ENCODE results near the gene ZNF426. TPM values are rescaled to one million over a fixed set of nuclear protein-coding genes. Genes with fewer than 3 reads are reported as not detected.

ZNF426 gene
- polyA plus RNA-seq, 3 donors, result 1.7 to 6.4 (median 4.1) TPM

- Mint-ChIP-seq H3K27me3 (ENCODE audit: low read depth in 3 of 3) (peaks cover 7 to 13% (median 12%) of the 10 kb centered on the region in 3 donors), H3K36me3 (peaks cover 0 to 8% of the 10 kb centered on the region in 2 donors), H3K4me1 (peaks cover 7% of the 10 kb centered on the region), H3K27ac (no peak overlapping the region), H3K4me3 (no peak overlapping the region), H3K9me3 (peaks cover 27 to 80% (median 79%) of the 10 kb centered on the region in 7 donors)
- TF ChIP-seq CTCF (IDR thresholded peaks at IDR 0.05), result no peak
- H3K4me3 ChIP-seq (replicated peaks in 1 of 3; ENCODE audit: low read depth in 2 of 3, low read length in 3 of 3), result no peak overlapping the region
- intact Hi-C loops (cut with micrococcal nuclease), result no loop called here
- H3K4me1 ChIP-seq (ENCODE audit: control insufficient read depth in 1 of 2, insufficient read depth in 2 of 2, low read length in 2 of 2), result no peaks in the 10 kb centered on the region
- no peak overlapping the region for H2AFZ ChIP-seq (ENCODE audit: insufficient read depth, low read depth, low read length, poor library complexity, severe bottlenecking)
- no peaks in the 10 kb centered on the region for H3K36me3 ChIP-seq (replicated peaks in 1 of 2; ENCODE audit: control insufficient read depth in 1 of 2, insufficient read depth in 2 of 2, low read length in 2 of 2)
- H3K4me2 ChIP-seq (replicated peaks; ENCODE audit: extremely low read depth, low read length, poor library complexity, severe bottlenecking), result no peak overlapping the region
- no peak overlapping the region for H3K27ac ChIP-seq (ENCODE audit: low read depth in 1 of 2, low read length in 2 of 2)
- H3K79me2 ChIP-seq (ENCODE audit: insufficient read depth, low read length), result no peaks in the 10 kb centered on the region
- no CpG with 5 or more reads among the region's 2 CpGs for WGBS (ENCODE audit: insufficient coverage)
- peaks cover 67 to 79% of the 10 kb centered on the region in 2 donors for H3K9me3 ChIP-seq (replicated peaks in 1 of 2; ENCODE audit: control insufficient read depth in 1 of 2, insufficient read depth in 1 of 2, low read length in 2 of 2)
- H3K27me3 ChIP-seq (ENCODE audit: control insufficient read depth in 2 of 2, insufficient read depth in 2 of 2, low read length in 2 of 2), result peaks cover 0 to 4% of the 10 kb centered on the region in 2 donors
- H4K20me1 ChIP-seq (ENCODE audit: insufficient read depth, low read length), result no peaks in the 10 kb centered on the region
- DNase-seq, result no peak
- no peak overlapping the region for H3K9ac ChIP-seq (ENCODE audit: insufficient read depth, low read length, poor library complexity, severe bottlenecking)
Observed at GRCh38 chr19:9494096-9494495, 44.3 kb downstream of the ZNF426 start.

GRCh38 chr19:9487016-9487415 is 51.4 kb downstream of the ZNF426 start:
- no peak overlapping the region for H3K27ac ChIP-seq (ENCODE audit: low read depth in 1 of 2, low read length in 2 of 2)
- H3K4me1 ChIP-seq (ENCODE audit: control insufficient read depth in 1 of 2, insufficient read depth in 2 of 2, low read length in 2 of 2), result no peaks in the 10 kb centered on the region
- Mint-ChIP-seq H3K27ac (no peak overlapping the region), H3K4me3 (no peak overlapping the region), H3K4me1 (no peaks in the 10 kb centered on the region), H3K27me3 (ENCODE audit: low read depth in 3 of 3) (no peaks in the 10 kb centered on the region), H3K9me3 (peaks cover 36 to 92% (median 77%) of the 10 kb centered on the region in 7 donors), H3K36me3 (no peaks in the 10 kb centered on the region)
- H3K4me3 ChIP-seq (replicated peaks in 1 of 3; ENCODE audit: low read depth in 2 of 3, low read length in 3 of 3), result no peak overlapping the region
- no peak overlapping the region for H2AFZ ChIP-seq (ENCODE audit: insufficient read depth, low read depth, low read length, poor library complexity, severe bottlenecking)
- H4K20me1 ChIP-seq (ENCODE audit: insufficient read depth, low read length), result no peaks in the 10 kb centered on the region
- H3K9ac ChIP-seq (ENCODE audit: insufficient read depth, low read length, poor library complexity, severe bottlenecking), result no peak overlapping the region
- no peaks in the 10 kb centered on the region for H3K79me2 ChIP-seq (ENCODE audit: insufficient read depth, low read length)
- H3K36me3 ChIP-seq (replicated peaks in 1 of 2; ENCODE audit: control insufficient read depth in 1 of 2, insufficient read depth in 2 of 2, low read length in 2 of 2), result no peaks in the 10 kb centered on the region
- no peak for DNase-seq
- intact Hi-C loops (cut with micrococcal nuclease), result no loop called here
- H3K9me3 ChIP-seq (replicated peaks in 1 of 2; ENCODE audit: control insufficient read depth in 1 of 2, insufficient read depth in 1 of 2, low read length in 2 of 2), result peaks cover 62 to 68% of the 10 kb centered on the region in 2 donors
- no peak overlapping the region for H3K4me2 ChIP-seq (replicated peaks; ENCODE audit: extremely low read depth, low read length, poor library complexity, severe bottlenecking)
- no peaks in the 10 kb centered on the region for H3K27me3 ChIP-seq (ENCODE audit: control insufficient read depth in 2 of 2, insufficient read depth in 2 of 2, low read length in 2 of 2)
- TF ChIP-seq CTCF (IDR thresholded peaks at IDR 0.05), result no peak
- no CpG with 5 or more reads among the region's 2 CpGs for WGBS (ENCODE audit: insufficient coverage)
